B cell (primary cell): Measurements from ENCODE around the gene SLC5A10.

ENCODE experiments used
- CTCF ChIP-seq: fragments of 200-600 bp; IDR thresholded peaks from one replicate; pipeline ENCODE4 v1.8.0; 2022; ENCODE audit warnings: antibody characterized with exemption, mild to moderate bottlenecking
- EZH2 ChIP-seq: IDR thresholded peaks from 2 replicates; pipeline ENCODE4 v1.6.1; 2012; ENCODE audit warnings: borderline replicate concordance, low read depth, mild to moderate bottlenecking, moderate library complexity, low read length; ENCODE audit not compliant: insufficient read depth, poor library complexity, severe bottlenecking

- TF ChIP-seq CTCF: no peak
- no peak for TF ChIP-seq EZH2
Measured at GRCh38 chr17:19006698-19007097, 54.7 kb downstream of the SLC5A10 start.
